ENCODE measurements around the gene SCN4B.

DNA sequence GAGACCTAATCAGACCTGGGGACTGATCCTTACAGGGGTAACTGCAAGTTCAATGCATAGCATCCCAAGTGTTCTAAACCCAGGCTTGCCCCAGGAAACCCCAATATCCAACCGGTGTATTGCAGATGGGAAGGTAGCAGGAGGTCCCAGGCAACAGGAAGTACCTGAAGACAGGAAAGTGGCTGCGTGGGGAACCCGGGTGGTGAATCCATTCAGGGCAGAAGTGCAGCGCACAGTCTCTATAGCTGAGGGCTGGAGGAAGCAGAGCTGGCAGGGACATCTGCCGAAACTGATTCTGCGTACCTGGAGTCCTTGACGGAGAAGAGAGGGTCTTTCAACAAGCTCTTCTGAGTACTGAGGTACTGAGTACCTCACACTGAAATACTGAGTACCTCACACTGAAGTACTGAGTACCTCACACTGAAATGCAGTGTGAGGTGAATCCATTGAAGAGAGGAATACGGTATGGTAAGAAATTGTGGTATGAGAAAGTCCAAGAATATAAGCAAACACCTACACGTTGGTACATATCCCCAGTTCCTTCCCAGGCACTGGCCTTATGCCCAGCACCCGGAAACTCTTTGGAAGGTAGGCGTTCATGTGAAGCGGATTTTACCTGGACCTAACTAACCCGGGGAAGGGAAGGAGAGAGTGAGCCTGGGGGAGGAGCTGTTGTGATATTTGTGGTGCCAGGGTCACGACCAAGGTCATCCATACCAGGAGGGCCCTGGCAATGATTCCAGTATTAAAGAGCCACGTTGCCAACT is 20.1 kb downstream of the SCN4B start:
- TF ChIP-seq, protein P1, sequence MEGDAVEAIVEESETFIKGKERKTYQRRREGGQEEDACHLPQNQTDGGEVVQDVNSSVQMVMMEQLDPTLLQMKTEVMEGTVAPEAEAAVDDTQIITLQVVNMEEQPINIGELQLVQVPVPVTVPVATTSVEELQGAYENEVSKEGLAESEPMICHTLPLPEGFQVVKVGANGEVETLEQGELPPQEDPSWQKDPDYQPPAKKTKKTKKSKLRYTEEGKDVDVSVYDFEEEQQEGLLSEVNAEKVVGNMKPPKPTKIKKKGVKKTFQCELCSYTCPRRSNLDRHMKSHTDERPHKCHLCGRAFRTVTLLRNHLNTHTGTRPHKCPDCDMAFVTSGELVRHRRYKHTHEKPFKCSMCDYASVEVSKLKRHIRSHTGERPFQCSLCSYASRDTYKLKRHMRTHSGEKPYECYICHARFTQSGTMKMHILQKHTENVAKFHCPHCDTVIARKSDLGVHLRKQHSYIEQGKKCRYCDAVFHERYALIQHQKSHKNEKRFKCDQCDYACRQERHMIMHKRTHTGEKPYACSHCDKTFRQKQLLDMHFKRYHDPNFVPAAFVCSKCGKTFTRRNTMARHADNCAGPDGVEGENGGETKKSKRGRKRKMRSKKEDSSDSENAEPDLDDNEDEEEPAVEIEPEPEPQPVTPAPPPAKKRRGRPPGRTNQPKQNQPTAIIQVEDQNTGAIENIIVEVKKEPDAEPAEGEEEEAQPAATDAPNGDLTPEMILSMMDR (conservative IDR thresholded peaks at IDR 0.05 in 1 of 2, IDR thresholded peaks at IDR 0.05 in 1 of 2; ENCODE audit: low read depth in 1 of 2, low read length in 2 of 2): no peak
- no peak for TF ChIP-seq EZH2 (IDR thresholded peaks at IDR 0.05; ENCODE audit: low read length, missing control alignments)

All from fibroblast of lung (primary cell).